BLaER1 (cell line): ENCODE results near the gene PGAP2.

Source experiments
- H3K27ac ChIP-seq: shearing (Covaris generic); formaldehyde crosslinking; 2 replicates; pipeline ENCODE4 v1.8.1; 2022
- H3K27me3 ChIP-seq: shearing (Covaris generic); formaldehyde crosslinking; 2 replicates; pipeline ENCODE4 v1.8.1; 2022
- H3K36me3 ChIP-seq: shearing (Covaris generic); formaldehyde crosslinking; 2 replicates; pipeline ENCODE4 v1.8.1; 2022
- H3K4me1 ChIP-seq: shearing (Covaris generic); formaldehyde crosslinking; 2 replicates; pipeline ENCODE4 v1.8.1; 2022
- H3K4me2 ChIP-seq: shearing (Covaris generic); formaldehyde crosslinking; 2 replicates; pipeline ENCODE4 v1.8.1; 2022
- H3K4me3 ChIP-seq: shearing (Covaris generic); formaldehyde crosslinking; 2 replicates; pipeline ENCODE4 v1.8.1; 2022
- H3K9ac ChIP-seq: shearing (Covaris generic); formaldehyde crosslinking; 2 replicates; pipeline ENCODE4 v1.8.1; 2022
- H3K9me3 ChIP-seq: shearing (Covaris generic); formaldehyde crosslinking; 2 replicates; pipeline ENCODE4 v1.8.1; 2022
- H4K20me1 ChIP-seq: shearing (Covaris generic); formaldehyde crosslinking; 2 replicates; pipeline ENCODE4 v1.8.1; 2022
- Cebpa-rat ChIP-seq: shearing (Covaris generic); IDR thresholded peaks from 2 replicates; pipeline ENCODE4 v1.8.1; 2022

The PGAP2 gene

DNA sequence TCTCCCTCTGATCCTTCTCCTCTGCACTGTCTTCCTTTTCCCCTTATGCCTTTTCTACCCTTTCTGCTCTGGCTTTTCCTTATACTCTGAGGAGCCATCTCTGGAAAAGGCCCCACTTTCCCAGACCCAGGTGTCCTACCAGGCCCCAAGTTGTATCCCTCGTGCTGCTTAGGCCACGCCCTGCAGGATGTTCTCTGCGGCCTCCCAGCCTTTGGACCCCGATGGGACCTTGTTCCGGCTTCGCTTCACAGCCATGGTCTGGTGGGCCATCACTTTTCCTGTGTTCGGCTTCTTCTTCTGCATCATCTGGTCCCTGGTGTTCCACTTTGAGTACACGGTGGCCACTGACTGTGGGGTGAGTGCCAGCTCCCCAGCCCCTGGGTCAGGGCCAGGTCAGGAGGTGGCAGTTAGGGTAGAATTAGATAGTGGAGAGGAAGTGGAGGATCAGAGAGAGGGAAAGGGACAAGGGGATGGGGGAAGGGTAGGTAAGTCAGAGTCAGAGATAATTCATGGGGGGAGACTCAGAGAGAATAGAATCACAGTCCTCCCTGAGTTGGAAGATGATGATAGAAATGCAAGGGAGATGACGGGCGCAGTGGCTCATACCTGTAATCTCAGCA, 8.9 kb downstream of the PGAP2 start:
- no peak overlapping the region for H3K4me3 ChIP-seq
- no peak for TF ChIP-seq Cebpa-rat
- no peaks in the 10 kb centered on the region for H3K27me3 ChIP-seq
- H3K9me3 ChIP-seq = no peaks in the 10 kb centered on the region
- H3K4me1 ChIP-seq = peaks cover 15% of the 10 kb centered on the region
- H3K36me3 ChIP-seq = peaks cover 42% of the 10 kb centered on the region
- no peak overlapping the region; the same call in 1 of the 2 replicates for H3K9ac ChIP-seq
- H3K27ac ChIP-seq = peak overlapping the region; percentile 60
- H4K20me1 ChIP-seq = no peaks in the 10 kb centered on the region
- peak overlapping the region; percentile 54 for H3K4me2 ChIP-seq

DNA sequence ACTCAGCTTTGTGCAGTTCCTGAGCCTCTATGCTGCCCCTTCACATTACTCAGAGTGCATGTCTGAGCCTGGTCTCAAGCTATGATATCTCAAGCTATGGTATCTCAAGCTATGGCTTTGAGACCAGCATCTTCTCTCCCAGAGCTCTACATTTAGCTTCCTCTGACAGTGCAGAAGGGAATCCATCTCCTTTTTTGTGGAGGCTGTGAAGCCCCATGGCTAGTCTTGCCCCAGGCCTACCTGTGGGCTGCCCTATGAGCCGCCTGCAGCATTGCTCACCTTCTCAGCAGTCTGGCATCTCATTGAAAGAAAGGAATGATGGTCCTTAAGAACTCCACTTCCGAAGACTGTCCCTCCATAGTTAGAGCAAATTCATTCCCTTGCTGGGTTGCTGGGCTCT, 12.6 kb downstream of the PGAP2 start:
- Histone ChIP-seq H3K4me1 (peaks cover 15% of the 10 kb centered on the region), H3K9me3 (no peaks in the 10 kb centered on the region), H4K20me1 (peaks cover 11% of the 10 kb centered on the region), H3K27ac (no peak overlapping the region), H3K27me3 (no peaks in the 10 kb centered on the region), H3K4me3 (no peak overlapping the region), H3K4me2 (no peak overlapping the region), H3K36me3 (peaks cover 57% of the 10 kb centered on the region), H3K9ac (no peak overlapping the region)
- TF ChIP-seq Cebpa-rat = no peak

DNA sequence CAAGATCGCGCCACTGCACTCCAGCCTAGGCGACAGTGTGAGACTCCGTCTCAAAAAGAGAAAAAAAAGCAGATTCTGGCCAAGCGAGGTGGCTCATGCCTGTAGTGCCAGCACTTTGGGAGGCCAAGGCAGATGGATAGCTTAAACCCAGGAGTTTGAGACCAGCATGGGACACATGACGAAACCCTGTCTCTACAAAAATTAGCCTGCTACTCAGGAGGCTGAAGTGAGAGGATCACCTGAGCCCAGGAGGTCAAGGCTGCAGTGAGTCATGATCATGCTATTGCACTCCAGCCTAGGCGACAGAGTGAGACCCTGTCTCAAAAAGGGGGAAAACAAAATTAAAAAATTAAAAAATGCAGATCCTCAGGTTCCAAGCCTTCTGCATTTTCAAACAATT, 14.0 kb downstream of the PGAP2 start:
- Histone ChIP-seq H3K36me3 (peaks cover 64% of the 10 kb centered on the region), H3K9ac (no peak overlapping the region), H3K4me3 (no peak overlapping the region), H3K4me1 (peaks cover 5% of the 10 kb centered on the region), H3K9me3 (no peaks in the 10 kb centered on the region), H3K4me2 (no peak overlapping the region), H3K27ac (no peak overlapping the region), H3K27me3 (no peaks in the 10 kb centered on the region), H4K20me1 (peaks cover 24% of the 10 kb centered on the region)
- no peak for TF ChIP-seq Cebpa-rat

DNA sequence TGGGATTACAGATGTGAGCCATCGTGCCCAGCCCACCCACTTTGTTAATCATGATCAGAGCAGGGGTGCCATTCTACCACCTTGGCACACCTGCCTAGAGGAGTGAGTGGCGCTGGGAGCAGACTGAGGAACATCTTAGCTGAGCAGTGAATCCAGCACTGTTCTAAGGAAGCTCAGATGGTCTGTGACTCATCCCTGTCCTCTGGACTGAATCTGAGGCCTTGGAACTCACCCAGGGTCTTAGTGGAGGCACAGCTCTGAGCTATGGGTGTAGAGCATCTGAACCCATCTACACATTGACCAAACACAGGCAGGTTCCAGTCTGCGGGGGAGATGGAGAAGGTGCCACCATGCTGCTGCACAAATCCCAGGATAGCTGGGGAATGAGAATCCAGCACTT, 14.9 kb downstream of the PGAP2 start:
- H3K9ac ChIP-seq = no peak overlapping the region

DNA sequence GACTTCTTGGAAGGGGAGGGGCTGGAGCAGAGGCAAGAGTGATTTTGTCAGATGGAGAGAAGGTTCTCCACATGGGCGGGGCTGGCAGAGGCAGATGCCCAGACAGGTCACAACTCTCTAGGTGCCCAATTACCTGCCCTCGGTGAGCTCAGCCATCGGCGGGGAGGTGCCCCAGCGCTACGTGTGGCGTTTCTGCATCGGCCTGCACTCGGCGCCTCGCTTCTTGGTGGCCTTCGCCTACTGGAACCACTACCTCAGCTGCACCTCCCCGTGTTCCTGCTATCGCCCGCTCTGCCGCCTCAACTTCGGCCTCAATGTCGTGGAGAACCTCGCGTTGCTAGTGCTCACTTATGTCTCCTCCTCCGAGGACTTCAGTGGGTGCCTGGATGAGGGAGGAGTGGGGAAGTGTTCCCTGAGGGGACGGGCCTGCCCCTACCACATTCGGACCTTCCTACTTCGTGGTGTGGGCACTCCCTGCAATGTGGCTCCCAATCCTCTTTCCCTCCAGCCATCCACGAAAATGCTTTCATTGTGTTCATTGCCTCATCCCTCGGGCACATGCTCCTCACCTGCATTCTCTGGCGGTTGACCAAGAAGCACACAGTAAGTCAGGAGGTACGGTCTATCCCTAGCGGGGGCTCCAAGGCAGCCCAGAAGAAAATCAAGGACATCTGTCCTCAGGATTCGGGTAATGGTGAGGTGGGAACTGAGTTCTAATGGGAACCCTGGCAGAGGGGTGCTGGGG, 15.6 kb downstream of the PGAP2 start:
- Histone ChIP-seq H3K9me3 (no peaks in the 10 kb centered on the region), H3K4me2 (no peak overlapping the region), H3K36me3 (peaks cover 79% of the 10 kb centered on the region), H3K27ac (no peak overlapping the region), H3K4me3 (no peak overlapping the region), H3K9ac (no peak overlapping the region), H4K20me1 (peaks cover 41% of the 10 kb centered on the region), H3K4me1 (no peaks in the 10 kb centered on the region), H3K27me3 (no peaks in the 10 kb centered on the region)
- TF ChIP-seq Cebpa-rat = no peak

More for the DNA sequence above, 14.9 kb downstream of the PGAP2 start:
- no peak for TF ChIP-seq Cebpa-rat
- Histone ChIP-seq H3K4me1 (no peaks in the 10 kb centered on the region), H3K9me3 (no peaks in the 10 kb centered on the region), H3K36me3 (peaks cover 74% of the 10 kb centered on the region), H3K27me3 (no peaks in the 10 kb centered on the region), H3K27ac (no peak overlapping the region), H4K20me1 (peaks cover 34% of the 10 kb centered on the region), H3K4me2 (no peak overlapping the region), H3K4me3 (no peak overlapping the region)

DNA sequence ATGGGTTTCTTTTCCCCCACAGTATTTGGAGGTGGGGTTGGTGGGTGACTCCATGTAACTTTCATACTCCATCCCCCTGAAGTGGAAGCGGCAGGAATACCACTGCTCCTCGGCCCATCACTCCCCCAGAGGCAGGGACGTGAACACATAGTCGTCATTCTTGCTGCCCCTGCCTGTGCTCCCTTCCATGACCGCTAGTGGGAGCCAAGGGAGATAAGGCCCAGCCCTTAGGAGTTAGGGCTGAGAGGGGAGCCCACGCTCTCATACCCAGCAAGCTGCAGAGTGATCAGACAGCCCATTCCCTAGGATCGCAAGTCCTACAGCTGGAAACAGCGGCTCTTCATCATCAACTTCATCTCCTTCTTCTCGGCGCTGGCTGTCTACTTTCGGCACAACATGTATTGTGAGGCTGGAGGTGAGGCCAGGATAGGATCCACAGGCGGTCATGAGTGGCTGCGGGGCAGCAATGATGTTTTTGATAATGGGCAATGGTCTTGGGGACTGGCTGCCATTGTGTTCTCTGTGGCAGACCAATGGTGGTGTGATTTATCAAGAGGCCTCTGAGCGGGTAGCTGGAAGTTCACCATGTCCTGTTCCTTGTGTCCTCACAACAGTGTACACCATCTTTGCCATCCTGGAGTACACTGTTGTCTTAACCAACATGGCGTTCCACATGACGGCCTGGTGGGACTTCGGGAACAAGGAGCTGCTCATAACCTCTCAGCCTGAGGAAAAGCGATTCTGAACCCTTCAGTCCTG, 16.5 kb downstream of the PGAP2 start:
- peaks cover 81% of the 10 kb centered on the region for H3K36me3 ChIP-seq
- H3K4me3 ChIP-seq = no peak overlapping the region
- no peak for TF ChIP-seq Cebpa-rat
- H3K4me1 ChIP-seq = no peaks in the 10 kb centered on the region
- H3K9ac ChIP-seq = no peak overlapping the region
- H4K20me1 ChIP-seq = peaks cover 49% of the 10 kb centered on the region
- H3K9me3 ChIP-seq = no peaks in the 10 kb centered on the region
- no peaks in the 10 kb centered on the region for H3K27me3 ChIP-seq
- H3K4me2 ChIP-seq = no peak overlapping the region
- H3K27ac ChIP-seq = no peak overlapping the region

DNA sequence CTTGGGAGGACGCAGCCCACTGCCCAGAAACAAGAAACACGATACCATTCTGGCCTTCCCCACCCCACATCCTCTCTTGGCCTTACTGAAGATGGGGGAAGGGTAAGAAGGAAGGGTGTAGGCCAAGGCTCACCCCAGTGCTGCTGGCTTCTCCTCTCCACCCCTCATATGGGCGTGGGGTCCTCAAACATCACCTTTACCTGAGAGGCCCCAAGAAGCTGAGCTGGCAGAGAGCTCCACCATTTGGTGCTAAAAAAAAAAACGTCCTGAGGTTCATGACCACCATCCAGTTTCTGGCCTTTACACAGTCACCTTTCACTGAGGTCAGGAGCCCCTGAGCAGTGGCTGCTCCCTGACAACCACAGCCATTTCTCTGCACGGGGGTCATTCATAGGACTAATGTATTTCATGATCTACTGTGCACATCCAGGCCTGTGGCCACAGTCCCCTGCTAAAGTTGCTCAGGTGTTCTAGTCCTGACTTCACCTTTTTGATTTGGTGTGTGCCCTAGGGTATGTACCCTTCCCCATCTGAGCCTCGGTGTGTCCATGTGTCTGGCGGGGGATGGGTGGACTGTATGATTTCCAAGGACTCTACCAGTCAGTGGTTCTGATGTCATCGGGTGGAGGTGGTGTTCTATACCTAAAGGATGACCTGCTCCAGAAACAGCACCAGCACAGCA, 17.3 kb downstream of the PGAP2 start:
- no peak overlapping the region for H3K4me2 ChIP-seq
- H3K9ac ChIP-seq = no peak overlapping the region
- no peak overlapping the region for H3K27ac ChIP-seq
- peaks cover 81% of the 10 kb centered on the region for H3K36me3 ChIP-seq
- H3K27me3 ChIP-seq = no peaks in the 10 kb centered on the region
- no peaks in the 10 kb centered on the region for H3K9me3 ChIP-seq
- no peak overlapping the region for H3K4me3 ChIP-seq
- peaks cover 52% of the 10 kb centered on the region for H4K20me1 ChIP-seq
- no peak for TF ChIP-seq Cebpa-rat
- peaks cover under 1% of the 10 kb centered on the region; the same call in 1 of the 2 replicates for H3K4me1 ChIP-seq

DNA sequence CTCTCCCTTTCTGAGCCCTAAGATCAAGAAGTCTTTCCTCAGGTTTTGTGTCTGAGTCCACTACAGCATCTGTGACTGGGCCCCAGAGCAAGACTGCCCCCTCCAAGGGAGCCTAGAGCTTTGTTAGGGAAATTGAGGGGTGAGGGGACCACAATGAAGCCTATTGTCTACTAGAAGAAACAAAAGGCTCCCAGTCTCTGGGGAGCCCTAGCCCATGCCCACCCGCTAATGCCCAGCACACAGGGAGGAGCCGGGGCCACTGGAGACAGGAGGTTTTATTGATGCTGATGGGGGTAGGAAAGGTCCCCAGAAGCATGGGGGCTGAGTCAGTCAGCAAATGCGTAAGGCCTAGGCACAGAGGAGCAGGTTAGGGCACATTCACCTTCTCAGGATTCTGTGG, 18.4 kb downstream of the PGAP2 start:
- no peaks in the 10 kb centered on the region for H3K27me3 ChIP-seq
- H4K20me1 ChIP-seq = peaks cover 63% of the 10 kb centered on the region
- H3K4me3 ChIP-seq = no peak overlapping the region
- no peak overlapping the region for H3K27ac ChIP-seq
- peaks cover 83% of the 10 kb centered on the region for H3K36me3 ChIP-seq
- TF ChIP-seq Cebpa-rat = no peak
- H3K4me1 ChIP-seq = peaks cover 10% of the 10 kb centered on the region
- no peak overlapping the region for H3K4me2 ChIP-seq
- H3K9me3 ChIP-seq = no peaks in the 10 kb centered on the region
- H3K9ac ChIP-seq = no peak overlapping the region

DNA sequence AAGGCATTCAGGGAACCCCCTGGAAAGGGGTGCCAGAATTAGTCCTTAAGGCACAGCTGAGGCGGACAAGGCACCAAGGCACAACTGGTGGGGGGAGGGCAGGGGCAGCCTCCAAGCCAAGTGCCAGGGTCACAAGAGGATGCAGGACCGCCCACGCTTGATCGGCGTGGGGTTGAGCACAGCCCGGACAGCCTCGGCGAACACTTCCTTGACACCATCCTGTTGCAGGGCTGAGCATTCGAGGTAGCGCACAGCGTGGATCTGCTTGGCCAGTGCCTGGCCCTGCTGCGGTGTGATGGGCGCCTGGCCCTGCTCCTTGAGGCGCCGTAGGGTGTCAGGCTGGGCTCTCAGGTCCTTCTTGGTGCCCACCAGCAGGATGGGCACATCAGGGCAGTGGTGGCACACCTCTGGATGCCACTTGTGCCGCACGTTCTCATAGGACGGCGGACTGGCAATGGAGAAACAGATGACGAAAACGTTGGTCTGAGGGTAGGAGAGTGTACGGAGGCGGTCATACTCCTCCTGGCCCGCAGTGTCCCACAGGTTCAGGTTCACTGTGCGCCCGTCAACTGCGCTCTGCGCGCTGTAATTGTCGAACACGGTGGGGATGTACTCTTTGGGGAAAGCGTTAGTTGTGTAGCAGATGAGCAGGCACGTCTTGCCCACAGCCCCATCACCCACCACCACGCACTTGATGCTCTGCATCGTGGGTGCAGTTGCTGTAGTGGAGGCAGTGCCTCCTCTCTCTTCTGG, 19.2 kb downstream of the PGAP2 start:
- Histone ChIP-seq H3K4me3 (no peak overlapping the region), H3K4me1 (peaks cover 10% of the 10 kb centered on the region), H3K36me3 (peaks cover 92% of the 10 kb centered on the region), H3K9ac (no peak overlapping the region), H3K27me3 (no peaks in the 10 kb centered on the region), H3K9me3 (no peaks in the 10 kb centered on the region), H4K20me1 (peaks cover 72% of the 10 kb centered on the region), H3K27ac (no peak overlapping the region), H3K4me2 (no peak overlapping the region)
- TF ChIP-seq Cebpa-rat = no peak
